ENCODE measurements around the gene TMPRSS9. TPM values are rescaled to one million over a fixed set of nuclear protein-coding genes. Genes with fewer than 3 reads are reported as not detected.

The TMPRSS9 gene
- polyA plus RNA-seq, 1 donor from 2014 or later: not detected

DNA sequence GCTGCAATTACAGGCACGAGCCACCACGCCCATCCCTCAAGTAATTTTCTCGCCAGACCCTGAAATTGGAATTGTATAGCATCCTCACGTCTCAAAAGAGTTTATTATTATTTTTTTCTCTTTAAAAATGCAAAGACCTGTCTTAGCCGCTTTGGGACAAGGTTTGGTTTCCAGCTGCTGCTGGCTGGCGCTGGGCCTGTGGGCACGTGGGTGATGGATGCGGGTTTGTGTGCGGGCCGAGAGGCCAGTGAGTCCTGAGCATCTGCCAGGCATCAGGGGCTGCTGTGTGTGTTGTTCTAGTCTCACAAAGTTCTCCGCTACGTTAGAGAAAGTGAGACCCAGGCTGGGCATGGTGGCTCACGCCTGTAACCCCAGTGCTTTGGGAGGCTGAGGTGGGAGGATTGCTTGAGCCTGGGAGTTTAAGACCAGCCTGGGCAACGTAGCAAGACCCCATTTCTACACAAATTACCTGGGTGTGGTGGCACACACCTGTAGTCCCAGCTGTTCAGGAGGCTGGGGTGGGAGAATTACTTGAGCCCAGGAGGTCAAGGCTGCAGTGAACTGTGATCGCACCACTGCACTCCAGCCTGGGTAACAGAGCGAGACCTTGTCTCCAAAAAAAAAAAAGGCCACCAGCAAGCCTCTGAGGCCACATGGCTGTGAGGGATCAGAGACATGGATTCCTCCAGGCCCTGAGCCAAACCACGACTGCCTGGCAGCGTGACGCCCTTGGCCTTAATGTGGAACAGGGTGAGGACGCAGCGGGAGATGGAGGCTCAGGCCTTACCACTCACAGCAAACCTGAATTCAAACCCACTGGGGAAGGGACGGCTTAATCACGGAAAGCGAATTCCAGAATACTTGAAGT, 4.7 kb upstream of the TMPRSS9 start:
- Histone ChIP-seq H3K27ac (ENCODE audit: low read length) (no peak overlapping the region), H3F3A (ENCODE audit: insufficient read depth, low read length, poor library complexity, severe bottlenecking) (no peaks in the 10 kb centered on the region), H2AFZ (ENCODE audit: low read depth, low read length) (no peak overlapping the region), H3K27me3 (ENCODE audit: insufficient read depth, low read depth, low read length) (no peaks in the 10 kb centered on the region), H3K36me3 (ENCODE audit: insufficient read depth, low read length) (no peaks in the 10 kb centered on the region), H3K79me2 (replicated peaks; ENCODE audit: insufficient read depth, low read length) (no peaks in the 10 kb centered on the region), H3K4me3 (ENCODE audit: low read length) (no peak overlapping the region), H4K20me1 (ENCODE audit: insufficient read depth) (no peaks in the 10 kb centered on the region), H3K9me2 (ENCODE audit: insufficient read depth, low read length) (no peaks in the 10 kb centered on the region), H3K4me2 (ENCODE audit: low read length) (no peak overlapping the region), H3K9me3 (ENCODE audit: low read length) (no peaks in the 10 kb centered on the region), H3K9ac (ENCODE audit: low read length) (no peak overlapping the region)
- TF ChIP-seq EZH2 (IDR thresholded peaks at IDR 0.05; ENCODE audit: borderline replicate concordance, insufficient read depth, low read length, poor library complexity, severe bottlenecking): no peak
- TF ChIP-seq RAD21 (conservative IDR thresholded peaks at IDR 0.05): no peak
- TF ChIP-seq, protein P1, sequence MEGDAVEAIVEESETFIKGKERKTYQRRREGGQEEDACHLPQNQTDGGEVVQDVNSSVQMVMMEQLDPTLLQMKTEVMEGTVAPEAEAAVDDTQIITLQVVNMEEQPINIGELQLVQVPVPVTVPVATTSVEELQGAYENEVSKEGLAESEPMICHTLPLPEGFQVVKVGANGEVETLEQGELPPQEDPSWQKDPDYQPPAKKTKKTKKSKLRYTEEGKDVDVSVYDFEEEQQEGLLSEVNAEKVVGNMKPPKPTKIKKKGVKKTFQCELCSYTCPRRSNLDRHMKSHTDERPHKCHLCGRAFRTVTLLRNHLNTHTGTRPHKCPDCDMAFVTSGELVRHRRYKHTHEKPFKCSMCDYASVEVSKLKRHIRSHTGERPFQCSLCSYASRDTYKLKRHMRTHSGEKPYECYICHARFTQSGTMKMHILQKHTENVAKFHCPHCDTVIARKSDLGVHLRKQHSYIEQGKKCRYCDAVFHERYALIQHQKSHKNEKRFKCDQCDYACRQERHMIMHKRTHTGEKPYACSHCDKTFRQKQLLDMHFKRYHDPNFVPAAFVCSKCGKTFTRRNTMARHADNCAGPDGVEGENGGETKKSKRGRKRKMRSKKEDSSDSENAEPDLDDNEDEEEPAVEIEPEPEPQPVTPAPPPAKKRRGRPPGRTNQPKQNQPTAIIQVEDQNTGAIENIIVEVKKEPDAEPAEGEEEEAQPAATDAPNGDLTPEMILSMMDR (IDR thresholded peaks at IDR 0.05; ENCODE audit: poor library complexity, severe bottlenecking): no peak
- no peak for TF ChIP-seq MXI1 (conservative IDR thresholded peaks at IDR 0.05; ENCODE audit: poor library complexity, severe bottlenecking)
- TF ChIP-seq EP300 (conservative IDR thresholded peaks at IDR 0.05; ENCODE audit: poor library complexity, severe bottlenecking): no peak
- TF ChIP-seq, protein P2, sequence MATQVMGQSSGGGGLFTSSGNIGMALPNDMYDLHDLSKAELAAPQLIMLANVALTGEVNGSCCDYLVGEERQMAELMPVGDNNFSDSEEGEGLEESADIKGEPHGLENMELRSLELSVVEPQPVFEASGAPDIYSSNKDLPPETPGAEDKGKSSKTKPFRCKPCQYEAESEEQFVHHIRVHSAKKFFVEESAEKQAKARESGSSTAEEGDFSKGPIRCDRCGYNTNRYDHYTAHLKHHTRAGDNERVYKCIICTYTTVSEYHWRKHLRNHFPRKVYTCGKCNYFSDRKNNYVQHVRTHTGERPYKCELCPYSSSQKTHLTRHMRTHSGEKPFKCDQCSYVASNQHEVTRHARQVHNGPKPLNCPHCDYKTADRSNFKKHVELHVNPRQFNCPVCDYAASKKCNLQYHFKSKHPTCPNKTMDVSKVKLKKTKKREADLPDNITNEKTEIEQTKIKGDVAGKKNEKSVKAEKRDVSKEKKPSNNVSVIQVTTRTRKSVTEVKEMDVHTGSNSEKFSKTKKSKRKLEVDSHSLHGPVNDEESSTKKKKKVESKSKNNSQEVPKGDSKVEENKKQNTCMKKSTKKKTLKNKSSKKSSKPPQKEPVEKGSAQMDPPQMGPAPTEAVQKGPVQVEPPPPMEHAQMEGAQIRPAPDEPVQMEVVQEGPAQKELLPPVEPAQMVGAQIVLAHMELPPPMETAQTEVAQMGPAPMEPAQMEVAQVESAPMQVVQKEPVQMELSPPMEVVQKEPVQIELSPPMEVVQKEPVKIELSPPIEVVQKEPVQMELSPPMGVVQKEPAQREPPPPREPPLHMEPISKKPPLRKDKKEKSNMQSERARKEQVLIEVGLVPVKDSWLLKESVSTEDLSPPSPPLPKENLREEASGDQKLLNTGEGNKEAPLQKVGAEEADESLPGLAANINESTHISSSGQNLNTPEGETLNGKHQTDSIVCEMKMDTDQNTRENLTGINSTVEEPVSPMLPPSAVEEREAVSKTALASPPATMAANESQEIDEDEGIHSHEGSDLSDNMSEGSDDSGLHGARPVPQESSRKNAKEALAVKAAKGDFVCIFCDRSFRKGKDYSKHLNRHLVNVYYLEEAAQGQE (IDR thresholded peaks at IDR 0.05; ENCODE audit: borderline replicate concordance): no peak
- no peak for TF ChIP-seq SMC3 (conservative IDR thresholded peaks at IDR 0.05; ENCODE audit: poor library complexity)
- TF ChIP-seq TAF1 (IDR thresholded peaks at IDR 0.05; ENCODE audit: low read depth): no peak
- TF ChIP-seq POLR2AphosphoS5 (IDR thresholded peaks at IDR 0.05): no peak

DNA sequence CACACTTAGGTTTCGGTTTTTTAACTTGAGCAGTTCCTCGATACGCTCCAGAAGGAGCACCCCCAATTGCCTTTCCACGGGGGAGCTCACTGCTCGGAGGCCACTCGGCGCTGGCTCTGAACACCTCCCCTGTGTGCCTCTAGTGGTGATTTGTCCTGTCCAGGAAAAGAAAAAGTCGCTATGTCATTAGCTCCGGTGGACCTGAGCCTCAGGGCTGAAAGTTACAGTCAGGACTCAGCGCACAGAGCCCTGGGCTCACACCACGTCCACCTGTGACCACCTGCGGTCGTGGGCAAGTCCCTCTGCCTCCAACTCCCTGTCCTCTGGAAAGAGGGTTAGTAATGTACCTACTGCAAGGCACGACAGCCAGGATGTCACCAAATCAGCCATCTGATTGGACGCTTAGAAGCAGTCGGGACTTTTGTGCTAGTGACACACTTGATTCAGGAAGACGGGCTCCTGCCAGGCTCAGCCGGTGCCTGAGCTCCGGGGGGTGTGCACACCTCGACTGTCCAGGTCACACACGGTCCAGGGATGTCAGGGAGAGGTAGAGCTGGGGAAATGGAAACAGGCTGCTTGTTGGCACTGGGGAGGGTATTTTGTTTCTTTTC, 3.9 kb upstream of the TMPRSS9 start:
- Histone ChIP-seq H3K4me2 (ENCODE audit: low read length) (no peak overlapping the region), H3K36me3 (ENCODE audit: insufficient read depth, low read length) (no peaks in the 10 kb centered on the region), H3K27me3 (ENCODE audit: insufficient read depth, low read depth, low read length) (no peaks in the 10 kb centered on the region), H3K9me3 (ENCODE audit: low read length) (no peaks in the 10 kb centered on the region), H3K27ac (ENCODE audit: low read length) (no peak overlapping the region), H2AFZ (ENCODE audit: low read depth, low read length) (no peak overlapping the region), H3K79me2 (replicated peaks; ENCODE audit: insufficient read depth, low read length) (no peaks in the 10 kb centered on the region), H3K9ac (ENCODE audit: low read length) (no peak overlapping the region), H3K9me2 (ENCODE audit: insufficient read depth, low read length) (no peaks in the 10 kb centered on the region), H3F3A (ENCODE audit: insufficient read depth, low read length, poor library complexity, severe bottlenecking) (no peaks in the 10 kb centered on the region), H3K4me3 (ENCODE audit: low read length) (no peak overlapping the region), H4K20me1 (ENCODE audit: insufficient read depth) (no peaks in the 10 kb centered on the region)
- TF ChIP-seq, protein P1 (IDR thresholded peaks at IDR 0.05; ENCODE audit: poor library complexity, severe bottlenecking): no peak
- TF ChIP-seq, protein P2 (IDR thresholded peaks at IDR 0.05; ENCODE audit: borderline replicate concordance): no peak
- TF ChIP-seq EZH2 (IDR thresholded peaks at IDR 0.05; ENCODE audit: borderline replicate concordance, insufficient read depth, low read length, poor library complexity, severe bottlenecking): no peak
- no peak for TF ChIP-seq RAD21 (conservative IDR thresholded peaks at IDR 0.05)
- TF ChIP-seq TAF1 (IDR thresholded peaks at IDR 0.05; ENCODE audit: low read depth): no peak
- no peak for TF ChIP-seq EP300 (conservative IDR thresholded peaks at IDR 0.05; ENCODE audit: poor library complexity, severe bottlenecking)
- no peak for TF ChIP-seq SMC3 (conservative IDR thresholded peaks at IDR 0.05; ENCODE audit: poor library complexity)
- no peak for TF ChIP-seq POLR2AphosphoS5 (IDR thresholded peaks at IDR 0.05)
- no peak for TF ChIP-seq MXI1 (conservative IDR thresholded peaks at IDR 0.05; ENCODE audit: poor library complexity, severe bottlenecking)

Measured in neural cell (in vitro differentiated cells).